GM19463 (cell line): ENCODE results near the gene LRRC63.

Experiments
- ATAC-seq: cut with Tn5 transposase; IDR thresholded peaks from one replicate; pipeline ENCODE4 v1.9.1; 2021; ENCODE audit warnings: mild to moderate bottlenecking, moderate library complexity; ENCODE audit not compliant: unreplicated experiment

LRRC63 gene

GRCh38 chr13:46307554-46307953 is 95.8 kb downstream of the LRRC63 start:
- ATAC-seq = no peak

GRCh38 chr13:46310066-46310465 is 98.3 kb downstream of the LRRC63 start:
- no peak for ATAC-seq

- ATAC-seq = no peak
These were observed 99.5 kb downstream of the LRRC63 start for GRCh38 chr13:46311217-46311616.

GRCh38 chr13:46313024-46313423 is 101.3 kb downstream of the LRRC63 start:
- no peak for ATAC-seq

GRCh38 chr13:46313432-46314257 is 101.9 kb downstream of the LRRC63 start:
- no peak for ATAC-seq

- ATAC-seq = no peak
These were observed 102.9 kb downstream of the LRRC63 start for GRCh38 chr13:46314587-46314986.

GRCh38 chr13:46315036-46315435 is 103.3 kb downstream of the LRRC63 start:
- ATAC-seq = no peak

GRCh38 chr13:46315491-46316075 is 103.9 kb downstream of the LRRC63 start:
- no peak for ATAC-seq

- no peak for ATAC-seq
These were observed 105.4 kb downstream of the LRRC63 start for GRCh38 chr13:46317120-46317519.

- ATAC-seq = no peak
These were observed 107.3 kb downstream of the LRRC63 start for GRCh38 chr13:46318986-46319385.

GRCh38 chr13:46320406-46320805 is 108.7 kb downstream of the LRRC63 start:
- ATAC-seq = no peak

- no peak for ATAC-seq
These were observed 109.1 kb downstream of the LRRC63 start for GRCh38 chr13:46320821-46321220.

GRCh38 chr13:46321494-46322225 is 109.9 kb downstream of the LRRC63 start:
- no peak for ATAC-seq

- no peak for ATAC-seq
These were observed 113.2 kb downstream of the LRRC63 start for GRCh38 chr13:46324976-46325375.
